MM.1S (cell line): Measurements from ENCODE around the gene DNAAF1.
"Not testable (repeated sequence)": the region's sequence is repeated elsewhere in the genome, so short reads cannot be mapped to it uniquely, and the experiment has no call there.

Experiments
- CTCF ChIP-seq: fragments of 300-600 bp; sonication (generic); IDR thresholded peaks from 2 replicates; pipeline ENCODE4 v1.5.1; 2016; ENCODE audit warnings: antibody characterized with exemption, low read length, mixed read lengths
- EZH2 ChIP-seq: fragments of 300-600 bp; sonication (generic); optimal IDR thresholded peaks from 2 replicates; pipeline ENCODE3; 2017; ENCODE audit warnings: low read depth, mild to moderate bottlenecking, antibody characterized with exemption, low read length, mixed read lengths
- EZH2phosphoT487 ChIP-seq: fragments of 300-600 bp; sonication (generic); IDR thresholded peaks from 2 replicates; pipeline ENCODE4 v1.6.1; 2018; ENCODE audit warnings: antibody characterized with exemption, low read length

- TF ChIP-seq EZH2phosphoT487, CTCF, EZH2: not testable (repeated sequence)
Observed at GRCh38 chr16:84118315-84118714, 26.8 kb upstream of the DNAAF1 start.
